Caco-2 (cell line): ENCODE measurements around the gene HM13. TPM values are rescaled to one million over a fixed set of nuclear protein-coding genes. Genes with fewer than 3 reads are reported as not detected.

ENCODE experiments used
- BruUV-seq: library from RNA; stranded (reverse); fragments of 400-500 nt; replicated peaks from 2 replicates; lab custom pipeline; 2021; lab: Mats Ljungman, UMichigan
- CTCF ChIA-PET: fragments of 300-600 bp; sonication (Branson Sonifier 250); formaldehyde crosslinking; loops from one replicate; lab custom pipeline; 2022; ENCODE audit warnings: antibody characterized with exemption; lab: Charles Lee
- POLR2A ChIA-PET: fragments of 300-600 bp; sonication (Branson Sonifier 250); formaldehyde crosslinking; loops from one replicate; lab custom pipeline; 2022; ENCODE audit warnings: antibody characterized with exemption; lab: Charles Lee
- DNase-seq, 2 experiments: peaks; one replicate each; pipeline versions ENCODE4 v3.0.0 to v3.0.0-alpha.2; 2020 to 2022
- H3K27me3 ChIP-seq: replicated peaks from 2 replicates; pipeline ENCODE4 v1.6.0; 2011; ENCODE audit warnings: low read length; ENCODE audit not compliant: control insufficient read depth, insufficient read depth
- H3K36me3 ChIP-seq: 2 replicates; pipeline ENCODE4 v1.5.1; 2011; ENCODE audit warnings: low read length; ENCODE audit not compliant: control insufficient read depth, insufficient read depth
- H3K4me1 ChIP-seq: fragments of 250-450 bp; sonication (Bioruptor Pico); 2 replicates; pipeline ENCODE4 v1.5.1; 2020; ENCODE audit warnings: mild to moderate bottlenecking
- H3K4me3 ChIP-seq: 2 replicates; pipeline ENCODE4 v1.5.1; 2011; ENCODE audit warnings: low read depth, mild to moderate bottlenecking, control low read depth, low read length
- H3K9me3 ChIP-seq: fragments of 250-450 bp; sonication (Bioruptor Pico); 2 replicates; pipeline ENCODE4 v1.5.1; 2020; ENCODE audit warnings: mild to moderate bottlenecking, moderate library complexity
- H3K27ac Mint-ChIP-seq: one replicate; pipeline ENCODE4 v1.8.0; 2022; ENCODE audit warnings: mixed read lengths; ENCODE audit not compliant: unreplicated experiment
- H3K27me3 Mint-ChIP-seq: one replicate; pipeline ENCODE4 v1.8.0; 2022; ENCODE audit warnings: mixed read lengths; ENCODE audit not compliant: insufficient read depth, unreplicated experiment
- H3K36me3 Mint-ChIP-seq: one replicate; pipeline ENCODE4 v1.8.0; 2022; ENCODE audit warnings: mild to moderate bottlenecking, mixed read lengths; ENCODE audit not compliant: insufficient read depth, unreplicated experiment
- H3K4me1 Mint-ChIP-seq: one replicate; pipeline ENCODE4 v1.8.0; 2022; ENCODE audit warnings: low read depth, mixed read lengths; ENCODE audit not compliant: unreplicated experiment
- H3K4me3 Mint-ChIP-seq: one replicate; pipeline ENCODE4 v1.8.0; 2022; ENCODE audit warnings: mild to moderate bottlenecking, moderate library complexity, mixed read lengths; ENCODE audit not compliant: unreplicated experiment
- H3K9me3 Mint-ChIP-seq: one replicate; pipeline ENCODE4 v1.8.0; 2022; ENCODE audit warnings: mixed read lengths; ENCODE audit not compliant: unreplicated experiment
- intact Hi-C: fragments of 100-400 bp; cut with micrococcal nuclease; formaldehyde crosslinking; loops from one replicate; pipeline ENCODE4 v1.10.0; 2022; ENCODE audit not compliant: unreplicated experiment
- total RNA-seq: library from RNA; stranded (reverse); gene quantifications from 2 replicates; pipeline ENCODE4 v1.2.3, GENCODE V29; 2022
- TF ChIP-seq, protein P1 (sequence below), 2 experiments: fragments of 200-600 bp in 1 of 2; IDR thresholded peaks; 1 replicate in 1 of 2; 2 replicates in 1 of 2; pipeline versions ENCODE4 v1.5.1 to v1.8.0; 2011 to 2022; ENCODE audit warnings: antibody characterized with exemption in 1 of 2, control low read depth in 1 of 2, inconsistent platforms in 1 of 2, low read depth in 1 of 2, low read length in 1 of 2, mild to moderate bottlenecking in 1 of 2, moderate library complexity in 1 of 2; ENCODE audit not compliant: insufficient read depth in 1 of 2, severe bottlenecking in 1 of 2, unreplicated experiment in 1 of 2

HM13 gene
- total RNA-seq, 1 experiment from 2014 or later = 443 TPM

- CTCF ChIA-PET = interaction anchor here (1.4 kb wide), 1 partner anchor 28 kb away, joined by 7 read pairs; no protein-coding TSS in a partner anchor
- Mint-ChIP-seq H3K4me3 (no peak overlapping the region), H3K9me3 (peaks cover 10% of the 10 kb centered on the region), H3K4me1 (no peaks in the 10 kb centered on the region), H3K27me3 (peaks cover 22% of the 10 kb centered on the region), H3K27ac (no peak overlapping the region), H3K36me3 (peaks cover 6% of the 10 kb centered on the region)
- intact Hi-C loops = no loop called here
- TF ChIP-seq, protein P1, sequence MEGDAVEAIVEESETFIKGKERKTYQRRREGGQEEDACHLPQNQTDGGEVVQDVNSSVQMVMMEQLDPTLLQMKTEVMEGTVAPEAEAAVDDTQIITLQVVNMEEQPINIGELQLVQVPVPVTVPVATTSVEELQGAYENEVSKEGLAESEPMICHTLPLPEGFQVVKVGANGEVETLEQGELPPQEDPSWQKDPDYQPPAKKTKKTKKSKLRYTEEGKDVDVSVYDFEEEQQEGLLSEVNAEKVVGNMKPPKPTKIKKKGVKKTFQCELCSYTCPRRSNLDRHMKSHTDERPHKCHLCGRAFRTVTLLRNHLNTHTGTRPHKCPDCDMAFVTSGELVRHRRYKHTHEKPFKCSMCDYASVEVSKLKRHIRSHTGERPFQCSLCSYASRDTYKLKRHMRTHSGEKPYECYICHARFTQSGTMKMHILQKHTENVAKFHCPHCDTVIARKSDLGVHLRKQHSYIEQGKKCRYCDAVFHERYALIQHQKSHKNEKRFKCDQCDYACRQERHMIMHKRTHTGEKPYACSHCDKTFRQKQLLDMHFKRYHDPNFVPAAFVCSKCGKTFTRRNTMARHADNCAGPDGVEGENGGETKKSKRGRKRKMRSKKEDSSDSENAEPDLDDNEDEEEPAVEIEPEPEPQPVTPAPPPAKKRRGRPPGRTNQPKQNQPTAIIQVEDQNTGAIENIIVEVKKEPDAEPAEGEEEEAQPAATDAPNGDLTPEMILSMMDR (IDR thresholded peaks at IDR 0.05; ENCODE audit: insufficient read depth in 1 of 2, low read depth in 1 of 2, low read length in 1 of 2, severe bottlenecking in 1 of 2, unreplicated experiment in 1 of 2) = no peak
- Histone ChIP-seq H3K36me3 (no peaks in the 10 kb centered on the region), H3K9me3 (peaks cover 10% of the 10 kb centered on the region), H3K27me3 (no peaks in the 10 kb centered on the region), H3K4me1 (peaks cover 7% of the 10 kb centered on the region; the same call in 1 of the 2 replicates), H3K4me3 (no peak overlapping the region)
- POLR2A ChIA-PET = no interaction called here
- no peak for DNase-seq
- no TSS peak for BruUV-seq
These were observed 38.6 kb upstream of the HM13 start for GRCh38 chr20:31475472-31476293.

DNA sequence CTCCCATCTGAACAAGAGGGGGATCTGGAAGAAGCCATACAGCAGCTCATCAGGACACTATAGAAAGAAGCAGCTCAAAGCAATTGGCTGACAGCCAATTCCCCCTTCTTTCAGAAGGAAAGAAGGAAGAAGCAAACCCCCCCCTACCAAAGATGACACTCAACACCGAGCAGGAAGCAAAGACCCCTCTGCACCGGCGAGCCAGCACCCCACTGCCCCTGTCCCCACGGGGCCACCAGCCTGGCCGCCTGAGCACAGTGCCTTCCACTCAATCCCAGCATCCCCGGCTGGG lies 38.0 kb upstream of the HM13 start:
- POLR2A ChIA-PET = no interaction called here

GRCh38 chr20:31476643-31477215 lies 37.5 kb upstream of the HM13 start:
- ChIA-PET POLR2A (no interaction called here), CTCF (no interaction called here)
- peaks cover 7% of the 10 kb centered on the region; the same call in 1 of the 2 replicates for H3K4me1 ChIP-seq
- peaks cover 10% of the 10 kb centered on the region for H3K9me3 Mint-ChIP-seq
- H3K27me3 Mint-ChIP-seq = peaks cover 25% of the 10 kb centered on the region
- H3K27ac Mint-ChIP-seq = no peak overlapping the region
- no TSS peak for BruUV-seq
- H3K4me3 ChIP-seq = no peak overlapping the region
- H3K36me3 ChIP-seq = no peaks in the 10 kb centered on the region
- no peaks in the 10 kb centered on the region for H3K27me3 ChIP-seq
- H3K36me3 Mint-ChIP-seq = peaks cover 6% of the 10 kb centered on the region
- DNase-seq = no peak
- TF ChIP-seq, protein P1 (IDR thresholded peaks at IDR 0.05; ENCODE audit: insufficient read depth in 1 of 2, low read depth in 1 of 2, low read length in 1 of 2, severe bottlenecking in 1 of 2, unreplicated experiment in 1 of 2) = no peak
- intact Hi-C loops = no loop called here
- peaks cover 10% of the 10 kb centered on the region for H3K9me3 ChIP-seq
- no peaks in the 10 kb centered on the region for H3K4me1 Mint-ChIP-seq
- H3K4me3 Mint-ChIP-seq = no peak overlapping the region

More for the DNA sequence above, 38.0 kb upstream of the HM13 start:
- no peak overlapping the region for H3K27ac Mint-ChIP-seq
- H3K36me3 ChIP-seq = no peaks in the 10 kb centered on the region
- no peaks in the 10 kb centered on the region for H3K27me3 ChIP-seq
- no peak overlapping the region for H3K4me3 Mint-ChIP-seq
- peaks cover 23% of the 10 kb centered on the region for H3K27me3 Mint-ChIP-seq
- H3K4me1 Mint-ChIP-seq = no peaks in the 10 kb centered on the region
- TF ChIP-seq, protein P1 (IDR thresholded peaks at IDR 0.05; ENCODE audit: insufficient read depth in 1 of 2, low read depth in 1 of 2, low read length in 1 of 2, severe bottlenecking in 1 of 2, unreplicated experiment in 1 of 2) = no peak
- peaks cover 10% of the 10 kb centered on the region for H3K9me3 ChIP-seq
- H3K36me3 Mint-ChIP-seq = peaks cover 6% of the 10 kb centered on the region
- no TSS peak for BruUV-seq
- no peak overlapping the region for H3K4me3 ChIP-seq
- DNase-seq = no peak
- intact Hi-C loops = no loop called here
- peaks cover 10% of the 10 kb centered on the region for H3K9me3 Mint-ChIP-seq
- H3K4me1 ChIP-seq = peaks cover 7% of the 10 kb centered on the region; the same call in 1 of the 2 replicates
- CTCF ChIA-PET = interaction anchor here (1.4 kb wide), 1 partner anchor 27 kb away, joined by 7 read pairs; no protein-coding TSS in a partner anchor
